HCT116 (cell line): ENCODE data around the gene FHOD3. TPM values are rescaled to one million over a fixed set of nuclear protein-coding genes. Genes with fewer than 3 reads are reported as not detected.

Experiments used
- ATAC-seq: fragments of 200-7000 bp; cut with Tn5 transposase; 2 replicates; pipeline ENCODE4 v1.9.1; 2020; ENCODE audit warnings: mild to moderate bottlenecking, moderate library complexity
- BruUV-seq: library from RNA; stranded (reverse); fragments of 400-500 nt; replicated peaks from 2 replicates; lab custom pipeline; 2021; lab: Mats Ljungman, UMichigan
- CTCF ChIA-PET: fragments of 300-600 bp; sonication (Branson Sonifier 250); formaldehyde crosslinking; loops from one replicate; lab custom pipeline; 2021; ENCODE audit warnings: antibody characterized with exemption; lab: Charles Lee
- POLR2A ChIA-PET: fragments of 300-600, 350-600 bp; sonication (Branson Sonifier 250); formaldehyde crosslinking; loops from one replicate; lab custom pipeline; 2021; ENCODE audit warnings: antibody characterized with exemption; lab: Charles Lee
- RAD21 ChIA-PET, 2 experiments: fragments of 300-600 bp; sonication (Branson Sonifier 250); formaldehyde crosslinking; loops; one replicate each; lab custom pipeline; 2023; ENCODE audit warnings: low total read pairs in 2 of 2; ENCODE audit not compliant: uncharacterized antibody in 2 of 2, unreplicated experiment in 2 of 2, low non-redundant PET in 1 of 2; lab: Charles Lee
- DNase-seq: peaks from one replicate; pipeline ENCODE4 v3.0.0-alpha.2; 2010; ENCODE audit warnings: low read depth, low spot score
- H2AFZ ChIP-seq: fragments of 200-600 bp; shearing (Covaris generic), sonication (generic); 2 replicates; pipeline ENCODE4 v1.6.1; 2017; ENCODE audit warnings: low read depth, mixed run types, mixed read lengths, antibody characterized with exemption, low read length; ENCODE audit not compliant: poor library complexity, severe bottlenecking
- H3K27ac ChIP-seq: 2 replicates; pipeline ENCODE4 v1.5.1; 2012; ENCODE audit warnings: low read depth, low read length
- H3K27me3 ChIP-seq: fragments of 200-600 bp; sonication (generic); 2 replicates; pipeline ENCODE4 v1.6.1; 2016; ENCODE audit warnings: mixed run types, low read length, mixed read lengths; ENCODE audit not compliant: insufficient read depth
- H3K36me3 ChIP-seq, 2 experiments: fragments of 200-500 bp in 1 of 2; fragments of 200-600 bp in 1 of 2; sonication (Bioruptor generic) in 1 of 2; sonication (generic) in 1 of 2; 2 replicates each; pipeline versions ENCODE4 v1.5.1 to v1.6.1; 2014 to 2016; ENCODE audit warnings: low read length in 2 of 2, inconsistent platforms in 1 of 2, mixed read lengths in 1 of 2, mixed run types in 1 of 2; ENCODE audit not compliant: insufficient read depth in 2 of 2, control insufficient read depth in 1 of 2
- H3K4me1 ChIP-seq, 2 experiments: fragments of 200-600 bp in 1 of 2; sonication (generic) in 1 of 2; 2 replicates each; pipeline versions ENCODE4 v1.5.1 to v1.6.1; 2012 to 2017; ENCODE audit warnings: low read length in 2 of 2, inconsistent platforms in 1 of 2, mild to moderate bottlenecking in 1 of 2, mixed read lengths in 1 of 2, mixed run types in 1 of 2, moderate library complexity in 1 of 2; ENCODE audit not compliant: insufficient read depth in 2 of 2, control insufficient read depth in 1 of 2
- H3K4me2 ChIP-seq: fragments of 200-600 bp; sonication (generic); 2 replicates; pipeline ENCODE4 v1.6.1; 2017; ENCODE audit warnings: mixed run types, low read length, mixed read lengths
- H3K4me3 ChIP-seq, 2 experiments: fragments of 200-600 bp in 1 of 2; sonication (generic) in 1 of 2; replicated peaks in 1 of 2; 2 replicates each; pipeline ENCODE4 v1.5.1; 2011 to 2016; ENCODE audit warnings: low read length in 2 of 2, control low read depth in 1 of 2, low read depth in 1 of 2, mild to moderate bottlenecking in 1 of 2, mixed read lengths in 1 of 2, mixed run types in 1 of 2
- H3K79me2 ChIP-seq: fragments of 200-600 bp; sonication (generic); 2 replicates; pipeline ENCODE4 v1.6.1; 2017; ENCODE audit warnings: mild to moderate bottlenecking, mixed run types, low read length, moderate library complexity, mixed read lengths; ENCODE audit not compliant: insufficient read depth
- H3K9ac ChIP-seq: fragments of 200-600 bp; sonication (generic); 2 replicates; pipeline ENCODE4 v1.6.1; 2016; ENCODE audit warnings: low read length, mixed read lengths
- H3K9me2 ChIP-seq: fragments of 200-600 bp; sonication (generic), shearing (Covaris generic); 2 replicates; pipeline ENCODE4 v1.6.1; 2017; ENCODE audit warnings: mixed run types, mild to moderate bottlenecking, moderate library complexity; ENCODE audit not compliant: insufficient read depth
- H3K9me3 ChIP-seq, 2 experiments: fragments of 200-500 bp in 1 of 2; fragments of 200-600 bp in 1 of 2; sonication (Bioruptor generic) in 1 of 2; sonication (generic) in 1 of 2; 2 replicates each; pipeline ENCODE4 v1.6.1; 2014 to 2017; ENCODE audit warnings: low read length in 2 of 2, mixed read lengths in 2 of 2, inconsistent platforms in 1 of 2, low read depth in 1 of 2, mild to moderate bottlenecking in 1 of 2, mixed run types in 1 of 2, moderate library complexity in 1 of 2; ENCODE audit not compliant: control insufficient read depth in 1 of 2, insufficient read depth in 1 of 2
- H4K20me1 ChIP-seq: fragments of 200-600 bp; sonication (generic), shearing (Covaris generic); 2 replicates; pipeline ENCODE4 v1.6.1; 2017; ENCODE audit warnings: mixed run types, mild to moderate bottlenecking, moderate library complexity; ENCODE audit not compliant: insufficient read depth
- CBX3 ChIP-seq: IDR thresholded peaks from 2 replicates; pipeline ENCODE4 v1.6.1; 2012; ENCODE audit warnings: low read depth
- EGR1 ChIP-seq: IDR thresholded peaks from 2 replicates; pipeline ENCODE4 v1.6.1; 2012; ENCODE audit warnings: low read depth
- ELF1 ChIP-seq: IDR thresholded peaks from 2 replicates; pipeline ENCODE4 v1.6.1; 2012; ENCODE audit warnings: low read depth, borderline replicate concordance
- EZH2phosphoT487 ChIP-seq: fragments of 200-600 bp; IDR thresholded peaks from 2 replicates; pipeline ENCODE4 v1.6.1; 2018; ENCODE audit warnings: antibody characterized with exemption, borderline replicate concordance
- JUND ChIP-seq: IDR thresholded peaks from 2 replicates; pipeline ENCODE4 v1.6.1; 2012
- POLR2A ChIP-seq: IDR thresholded peaks from 2 replicates; pipeline ENCODE4 v1.7.0; 2011; ENCODE audit warnings: borderline replicate concordance; ENCODE audit not compliant: insufficient read depth, insufficient read length; ENCODE audit errors: extremely low read depth
- POLR2AphosphoS5 ChIP-seq: IDR thresholded peaks from 2 replicates; pipeline ENCODE4 v1.6.1; 2011; ENCODE audit warnings: mild to moderate bottlenecking, low read depth, low read length, moderate library complexity
- RAD21 ChIP-seq: IDR thresholded peaks from 2 replicates; pipeline ENCODE4 v1.6.1; 2012; ENCODE audit warnings: low read depth, mild to moderate bottlenecking
- YY1 ChIP-seq: IDR thresholded peaks from 2 replicates; pipeline ENCODE4 v1.6.1; 2011; ENCODE audit warnings: low read length, low read depth, moderate library complexity, mild to moderate bottlenecking; ENCODE audit not compliant: insufficient replicate concordance; ENCODE audit errors: extremely low read depth
- ZBTB33 ChIP-seq: IDR thresholded peaks from 2 replicates; pipeline ENCODE4 v1.6.1; 2011; ENCODE audit warnings: mild to moderate bottlenecking, low read length, moderate library complexity; ENCODE audit not compliant: insufficient replicate concordance; ENCODE audit errors: extremely low read depth
- ZFX ChIP-seq: fragments of 450-650 bp; IDR thresholded peaks from 2 replicates; pipeline ENCODE4 v1.6.1; 2017
- ZNF274 ChIP-seq: fragments of 200-500 bp; sonication (Bioruptor generic); IDR thresholded peaks from 2 replicates; pipeline ENCODE4 v1.6.1; 2014; ENCODE audit warnings: mild to moderate bottlenecking, low read depth, low read length, inconsistent platforms
- intact Hi-C: fragments of 100-400 bp; cut with micrococcal nuclease; formaldehyde crosslinking; loops from 2 replicates; pipeline ENCODE4 v1.10.0; 2022
- total RNA-seq: library from RNA; stranded (reverse); gene quantifications from one replicate; pipeline ENCODE4 v1.2.1, GENCODE V29; 2021; ENCODE audit not compliant: unreplicated experiment
- TF ChIP-seq, protein P1 (sequence below): IDR thresholded peaks from 2 replicates; pipeline ENCODE4 v1.6.1; 2012; ENCODE audit warnings: low read depth

The FHOD3 gene
- total RNA-seq, 1 experiment from 2014 or later = 4.0 TPM

- ChIA-PET RAD21 (no interaction called here), CTCF (no interaction called here), POLR2A (no interaction called here)
- H3K9me3 ChIP-seq = no peaks in the 10 kb centered on the region
- H3K27me3 ChIP-seq = no peaks in the 10 kb centered on the region
- ATAC-seq (no peak), DNase-seq (no peak)
- H3K36me3 ChIP-seq = no peaks in the 10 kb centered on the region
- H4K20me1 ChIP-seq = no peaks in the 10 kb centered on the region
- no peak overlapping the region for H3K4me2 ChIP-seq
- no peaks in the 10 kb centered on the region for H3K4me1 ChIP-seq
- H3K4me3 ChIP-seq = no peak overlapping the region
- no peak overlapping the region for H2AFZ ChIP-seq
- H3K79me2 ChIP-seq = no peaks in the 10 kb centered on the region
- intact Hi-C loops = no loop called here
- H3K9ac ChIP-seq = no peak overlapping the region
- no peak overlapping the region for H3K27ac ChIP-seq
- no peak for TF ChIP-seq YY1
- TF ChIP-seq, protein P1, sequence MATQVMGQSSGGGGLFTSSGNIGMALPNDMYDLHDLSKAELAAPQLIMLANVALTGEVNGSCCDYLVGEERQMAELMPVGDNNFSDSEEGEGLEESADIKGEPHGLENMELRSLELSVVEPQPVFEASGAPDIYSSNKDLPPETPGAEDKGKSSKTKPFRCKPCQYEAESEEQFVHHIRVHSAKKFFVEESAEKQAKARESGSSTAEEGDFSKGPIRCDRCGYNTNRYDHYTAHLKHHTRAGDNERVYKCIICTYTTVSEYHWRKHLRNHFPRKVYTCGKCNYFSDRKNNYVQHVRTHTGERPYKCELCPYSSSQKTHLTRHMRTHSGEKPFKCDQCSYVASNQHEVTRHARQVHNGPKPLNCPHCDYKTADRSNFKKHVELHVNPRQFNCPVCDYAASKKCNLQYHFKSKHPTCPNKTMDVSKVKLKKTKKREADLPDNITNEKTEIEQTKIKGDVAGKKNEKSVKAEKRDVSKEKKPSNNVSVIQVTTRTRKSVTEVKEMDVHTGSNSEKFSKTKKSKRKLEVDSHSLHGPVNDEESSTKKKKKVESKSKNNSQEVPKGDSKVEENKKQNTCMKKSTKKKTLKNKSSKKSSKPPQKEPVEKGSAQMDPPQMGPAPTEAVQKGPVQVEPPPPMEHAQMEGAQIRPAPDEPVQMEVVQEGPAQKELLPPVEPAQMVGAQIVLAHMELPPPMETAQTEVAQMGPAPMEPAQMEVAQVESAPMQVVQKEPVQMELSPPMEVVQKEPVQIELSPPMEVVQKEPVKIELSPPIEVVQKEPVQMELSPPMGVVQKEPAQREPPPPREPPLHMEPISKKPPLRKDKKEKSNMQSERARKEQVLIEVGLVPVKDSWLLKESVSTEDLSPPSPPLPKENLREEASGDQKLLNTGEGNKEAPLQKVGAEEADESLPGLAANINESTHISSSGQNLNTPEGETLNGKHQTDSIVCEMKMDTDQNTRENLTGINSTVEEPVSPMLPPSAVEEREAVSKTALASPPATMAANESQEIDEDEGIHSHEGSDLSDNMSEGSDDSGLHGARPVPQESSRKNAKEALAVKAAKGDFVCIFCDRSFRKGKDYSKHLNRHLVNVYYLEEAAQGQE = no peak
- no peak for TF ChIP-seq RAD21
- no peak for TF ChIP-seq POLR2A
- no peak for TF ChIP-seq ELF1
- no peak for TF ChIP-seq EZH2phosphoT487
- no peak for TF ChIP-seq ZNF274
- no peak for TF ChIP-seq ZBTB33
- TF ChIP-seq ZFX = no peak
- TF ChIP-seq CBX3 = no peak
- TF ChIP-seq POLR2AphosphoS5 = no peak
- TF ChIP-seq JUND = no peak
- no peak for TF ChIP-seq EGR1
- H3K9me2 ChIP-seq = no peaks in the 10 kb centered on the region
- no TSS peak for BruUV-seq
These were observed 248.4 kb downstream of the FHOD3 start for GRCh38 chr18:36545821-36546427.
